ENCODE measurements around the gene NR3C2.
"Not testable (repeated sequence)": the region's sequence is repeated elsewhere in the genome, so short reads cannot be mapped to it uniquely, and the experiment has no call there.

NR3C2 gene

DNA sequence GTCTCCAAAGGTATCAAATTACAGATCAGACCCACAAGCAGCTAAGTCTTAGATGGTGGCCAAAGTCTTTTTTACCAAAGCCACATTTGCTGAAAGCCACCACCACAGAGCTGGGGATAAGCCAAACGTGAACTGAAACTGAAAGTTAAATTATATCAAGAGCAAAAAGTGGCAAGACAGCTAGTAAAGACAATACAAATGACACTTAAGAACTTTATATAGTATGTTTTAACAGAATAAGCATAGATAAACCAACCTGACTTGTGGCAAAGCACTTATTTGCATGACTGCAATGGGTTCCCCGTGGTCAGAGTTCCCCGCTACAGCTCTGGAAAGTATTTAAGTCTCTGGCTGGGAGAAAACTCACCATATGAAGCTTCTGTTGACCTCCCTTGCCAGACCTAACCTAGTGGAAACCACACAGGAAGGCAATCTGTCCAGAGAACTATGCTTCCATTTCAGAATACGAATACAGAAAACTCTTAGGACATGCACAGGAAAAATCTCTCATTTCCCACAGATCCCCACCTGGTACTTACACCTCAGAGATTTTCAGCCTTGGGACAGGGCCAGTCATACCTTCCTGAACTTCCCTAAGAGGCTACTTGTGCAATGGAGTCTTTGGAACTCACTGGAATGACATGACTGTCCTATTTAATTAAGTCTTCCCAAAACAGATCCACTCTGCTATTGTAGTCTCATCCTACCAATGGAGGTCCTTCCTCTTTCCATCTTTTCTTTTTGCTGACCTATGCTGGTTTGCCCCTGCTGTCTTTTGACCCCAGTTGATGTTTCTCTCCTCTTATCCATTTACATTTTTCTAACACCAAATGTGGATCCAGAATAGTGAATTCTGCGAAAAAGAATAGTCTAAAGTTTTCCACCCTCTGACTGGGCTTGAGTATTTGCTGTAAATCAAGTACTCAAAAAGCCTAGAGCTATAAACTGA lies 225.1 kb downstream of the NR3C2 start:
- DNase-seq (ENCODE audit: low read depth in 2 of 2) = no peak

DNA sequence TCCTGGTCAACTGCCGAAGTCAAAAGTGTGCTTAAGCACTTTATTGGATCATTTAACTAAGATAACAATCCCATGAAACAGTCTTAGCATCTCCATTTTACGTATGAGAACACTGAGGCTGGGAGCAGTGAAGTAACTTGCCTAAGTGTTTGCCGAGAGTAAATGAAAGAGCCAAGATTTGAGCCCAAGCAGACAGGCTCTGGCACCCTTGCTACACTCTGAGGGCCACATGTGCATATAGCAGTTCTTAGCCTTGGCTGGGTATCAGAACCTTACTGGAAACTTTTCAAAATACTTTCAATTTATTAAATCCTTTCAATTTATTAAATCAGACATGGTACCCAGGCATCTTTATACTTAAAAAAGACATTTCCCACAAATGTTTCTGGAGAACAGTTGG lies 225.9 kb downstream of the NR3C2 start:
- DNase-seq (ENCODE audit: low read depth in 2 of 2) = no peak

DNA sequence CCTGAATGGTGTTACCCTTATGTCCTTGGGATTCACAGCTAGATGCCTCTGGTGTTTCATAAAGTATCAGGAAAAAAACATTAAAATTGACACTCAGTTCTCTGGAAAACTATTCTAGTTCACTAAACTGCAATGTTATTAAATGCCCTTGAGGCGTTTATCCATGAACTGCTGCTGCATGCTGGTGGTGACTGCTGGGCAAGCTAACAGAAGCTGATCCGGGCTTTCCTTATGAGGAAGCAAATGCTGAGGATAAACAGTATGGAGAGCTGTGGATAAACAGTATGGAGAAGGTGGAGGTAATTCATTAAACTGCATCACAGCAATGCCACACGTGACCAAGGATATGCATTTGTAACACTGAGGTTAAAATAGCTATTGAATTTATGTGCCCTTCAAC lies 227.0 kb downstream of the NR3C2 start:
- no peak for DNase-seq (ENCODE audit: low read depth in 2 of 2)

DNA sequence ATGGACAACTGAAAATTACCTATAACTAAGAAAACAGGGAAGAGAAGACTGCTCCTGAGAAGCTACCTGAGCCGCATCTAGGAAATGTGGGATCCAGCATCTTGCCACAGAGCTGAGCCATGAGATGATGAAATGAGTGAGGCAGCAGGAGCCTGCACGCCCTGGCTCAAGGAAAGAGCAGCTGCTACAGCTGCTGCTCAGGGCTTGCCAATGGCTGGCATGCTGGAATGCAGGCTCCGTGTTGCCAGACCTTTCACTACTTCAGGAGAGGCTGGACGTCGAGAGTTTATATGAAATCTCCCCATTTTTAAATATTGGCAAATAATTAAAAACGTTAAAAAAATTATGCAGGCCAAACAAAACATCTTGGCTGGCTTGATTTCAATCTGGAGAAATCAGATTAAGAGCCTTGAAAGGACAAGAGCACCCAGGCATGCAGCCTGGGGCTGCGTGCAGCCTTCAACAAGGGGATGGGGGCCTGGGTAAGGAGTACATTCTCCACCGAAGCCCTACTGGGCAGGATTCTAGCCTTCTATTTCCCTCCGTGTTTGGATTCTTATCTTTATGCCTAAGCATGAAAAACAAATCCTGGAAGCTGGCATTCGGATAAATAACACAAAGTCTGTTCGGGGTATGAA lies 227.6 kb downstream of the NR3C2 start:
- DNase-seq (ENCODE audit: low read depth in 2 of 2) = no peak

DNA sequence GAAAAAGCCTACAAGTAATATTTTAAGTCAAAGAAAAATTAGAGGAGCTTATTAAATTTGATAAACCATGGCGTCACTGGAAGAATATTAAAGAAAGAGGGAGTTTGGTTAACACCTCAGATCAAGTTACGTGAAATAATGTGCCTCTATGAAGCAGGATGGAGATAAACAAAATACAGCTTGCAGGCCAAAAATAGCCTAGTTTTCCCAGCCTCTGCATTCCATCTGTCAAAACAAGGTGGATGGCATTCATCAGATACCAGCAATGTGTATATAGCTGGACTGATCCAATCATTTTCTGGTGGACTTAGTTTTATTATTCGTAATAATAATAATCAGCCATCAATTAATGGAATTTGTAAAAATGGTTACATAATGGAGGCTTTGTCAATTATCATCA lies 230.7 kb downstream of the NR3C2 start:
- DNase-seq (ENCODE audit: low read depth in 2 of 2) = no peak

DNA sequence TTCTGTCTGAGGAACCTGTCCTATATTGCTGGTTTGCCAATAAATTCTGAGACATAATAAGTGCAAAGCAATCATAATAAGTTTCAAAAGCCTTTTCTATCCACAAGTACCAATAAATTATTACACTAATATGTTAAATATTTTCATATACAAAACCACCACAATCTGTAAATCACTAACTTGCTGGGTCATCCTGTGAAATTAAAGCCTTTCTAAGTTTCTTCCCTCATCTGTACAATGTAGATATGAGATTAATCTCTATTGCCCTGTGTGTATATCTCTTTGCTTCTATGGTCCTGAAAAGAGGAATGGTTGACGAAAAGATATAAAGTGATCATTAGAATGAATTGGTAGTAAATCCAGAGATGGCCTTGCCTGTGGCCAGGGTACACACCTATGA lies 231.6 kb downstream of the NR3C2 start:
- no peak for DNase-seq (ENCODE audit: low read depth in 2 of 2)

DNA sequence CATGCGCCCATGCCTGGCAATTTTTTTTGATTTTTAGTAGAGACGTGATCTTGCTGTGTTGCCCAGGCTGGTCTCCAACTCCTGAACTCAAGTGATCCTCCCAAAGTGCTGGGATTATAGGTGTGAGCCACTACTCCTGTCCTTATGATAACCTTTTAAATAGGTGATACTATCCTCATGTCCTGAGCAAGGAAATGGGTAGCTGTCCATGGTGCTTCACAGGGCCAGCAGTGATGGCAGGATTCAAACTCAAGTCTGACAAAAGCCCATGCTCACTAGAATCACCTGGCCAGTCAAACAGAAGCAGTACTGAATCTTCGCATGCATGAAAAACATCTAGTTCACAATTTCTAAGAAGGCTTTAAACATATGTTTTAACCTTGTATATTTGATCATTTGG lies 235.1 kb downstream of the NR3C2 start:
- no peak for DNase-seq (ENCODE audit: low read depth in 2 of 2)

DNA sequence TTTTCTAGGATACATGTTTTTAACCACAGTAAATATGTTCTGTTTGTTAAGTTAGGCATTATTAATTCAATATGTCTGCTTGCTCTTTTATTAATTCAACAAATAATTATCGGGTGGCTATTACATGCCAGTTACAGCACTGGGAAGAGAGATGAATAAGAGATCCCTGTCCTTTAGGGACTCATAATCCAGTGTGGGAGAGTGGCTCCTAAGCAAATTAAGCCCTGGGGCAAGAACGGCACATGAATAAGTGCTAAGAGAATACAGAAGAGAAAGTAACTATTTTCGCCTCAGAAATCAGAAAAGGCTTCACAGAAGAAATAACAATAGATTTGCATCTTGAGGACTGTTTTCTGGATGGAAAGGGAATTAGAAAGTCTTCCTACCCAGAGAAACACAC lies 236.7 kb downstream of the NR3C2 start:
- DNase-seq (ENCODE audit: low read depth in 2 of 2) = no peak

DNA sequence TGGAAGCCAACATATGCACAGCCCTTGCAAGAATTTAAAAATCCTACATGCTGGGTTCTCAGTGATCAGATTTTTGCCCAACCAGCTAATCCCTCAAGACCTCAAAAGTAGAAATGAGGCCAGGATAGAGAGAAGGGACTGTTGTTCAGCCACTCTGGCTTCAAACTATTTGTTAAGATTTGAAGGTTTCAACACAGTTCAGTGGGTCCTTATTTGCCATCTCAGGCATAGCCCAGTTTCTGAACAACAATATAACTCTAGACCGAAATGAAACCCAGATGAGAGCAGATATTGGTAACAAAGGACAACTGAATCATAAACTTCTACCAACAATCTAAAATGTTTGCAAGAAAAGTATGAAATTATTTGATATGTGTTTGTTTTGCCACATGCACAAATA lies 237.3 kb downstream of the NR3C2 start:
- DNase-seq (ENCODE audit: low read depth in 2 of 2) = no peak

DNA sequence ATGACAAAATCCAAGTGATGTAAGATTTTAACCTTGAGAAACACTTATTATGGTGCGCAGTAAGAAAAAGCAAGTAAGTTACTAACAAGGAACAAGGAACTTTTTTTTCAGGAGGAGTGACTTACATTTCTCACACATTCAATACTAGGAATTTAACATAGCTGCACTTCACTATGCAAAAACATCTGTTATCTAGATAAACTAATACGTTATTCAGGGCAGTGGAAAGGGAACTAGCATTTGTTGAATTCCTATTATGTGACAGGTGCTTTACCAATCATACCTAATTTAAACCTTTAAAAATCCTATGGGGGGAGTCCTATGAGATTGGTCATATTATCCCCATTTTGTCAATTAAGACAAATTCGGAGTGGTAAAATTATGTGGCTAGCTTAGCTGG lies 238.0 kb downstream of the NR3C2 start:
- no peak for DNase-seq (ENCODE audit: low read depth in 2 of 2)

DNA sequence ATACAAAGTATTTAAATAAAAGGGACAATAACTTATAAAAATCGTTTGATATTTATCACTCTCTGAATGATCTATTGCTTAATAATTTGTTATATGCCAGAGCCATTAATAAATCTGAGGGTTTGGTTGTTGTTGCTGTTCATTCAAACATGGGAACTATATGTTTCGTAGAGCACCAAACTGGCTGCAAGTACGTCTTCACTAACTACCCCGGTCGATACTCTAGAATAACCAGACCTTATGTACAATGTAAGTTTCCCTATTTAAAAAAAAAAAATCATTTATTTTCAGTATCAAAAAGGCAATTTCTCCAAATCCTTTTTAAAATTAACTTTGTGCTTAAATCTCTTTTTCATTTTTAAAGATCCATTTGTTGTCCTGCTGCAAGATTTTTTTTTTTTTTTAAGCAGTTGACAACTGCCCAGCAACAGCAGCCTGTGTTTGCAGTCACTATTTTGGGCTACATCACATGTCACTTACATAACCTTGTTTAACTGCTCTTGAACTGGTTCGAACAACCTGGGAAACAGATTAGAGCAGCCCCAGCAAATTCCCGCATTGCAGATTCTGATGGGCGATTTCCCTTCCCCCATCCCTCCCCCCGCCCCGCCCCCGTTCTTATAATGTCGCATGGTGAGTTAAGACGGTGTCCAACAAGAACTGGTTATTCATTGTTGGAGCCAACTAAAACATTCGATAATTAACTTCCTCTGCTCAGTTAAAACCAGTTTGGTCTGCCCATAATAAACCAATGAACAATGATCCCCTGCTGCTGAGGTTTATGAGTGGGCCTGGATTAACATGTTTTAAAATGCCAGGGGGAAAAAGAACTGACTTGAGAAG lies 238.9 kb downstream of the NR3C2 start:
- no peak for DNase-seq (ENCODE audit: low read depth in 2 of 2)

DNA sequence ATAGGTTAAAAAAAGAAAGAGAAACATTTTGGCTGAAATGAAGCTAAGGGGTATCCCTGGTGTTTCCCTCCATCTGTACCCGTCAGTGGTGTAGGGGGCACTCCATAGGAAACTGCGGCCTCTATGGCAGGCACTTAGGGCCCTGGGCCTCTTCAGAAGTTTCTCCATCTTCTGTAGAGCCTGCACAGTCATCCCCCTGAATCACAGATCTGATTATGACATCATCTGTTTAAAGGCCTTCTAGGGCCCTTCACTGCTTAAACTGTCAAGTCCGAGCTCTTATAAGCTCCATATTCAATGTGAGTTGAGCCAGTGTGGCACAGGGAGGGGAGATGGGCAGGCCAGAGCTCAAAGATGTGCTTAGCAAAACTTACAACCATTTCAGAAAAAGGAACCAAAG lies 241.3 kb downstream of the NR3C2 start:
- no peak for DNase-seq (ENCODE audit: low read depth in 2 of 2)

DNA sequence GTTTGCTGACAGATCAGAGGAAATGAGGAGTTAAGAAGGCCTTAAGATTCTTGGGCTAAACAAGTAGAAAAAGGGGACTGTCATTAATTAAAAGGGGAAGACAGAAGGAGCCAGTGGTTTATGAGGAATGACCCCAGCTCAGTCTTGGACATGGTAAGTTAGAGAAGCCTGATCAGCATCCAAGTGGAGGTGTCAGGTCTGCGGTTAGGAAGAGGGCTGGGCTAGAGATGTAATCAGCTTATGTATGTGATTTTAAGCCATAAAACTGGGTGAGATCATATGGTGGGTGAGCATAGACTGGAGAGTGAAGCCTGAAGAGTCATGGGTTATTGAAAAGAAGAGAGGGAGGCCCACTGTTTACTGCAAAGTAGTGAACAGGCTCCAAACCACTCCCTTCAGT lies 246.1 kb downstream of the NR3C2 start:
- no peak for DNase-seq (ENCODE audit: low read depth in 2 of 2)

DNA sequence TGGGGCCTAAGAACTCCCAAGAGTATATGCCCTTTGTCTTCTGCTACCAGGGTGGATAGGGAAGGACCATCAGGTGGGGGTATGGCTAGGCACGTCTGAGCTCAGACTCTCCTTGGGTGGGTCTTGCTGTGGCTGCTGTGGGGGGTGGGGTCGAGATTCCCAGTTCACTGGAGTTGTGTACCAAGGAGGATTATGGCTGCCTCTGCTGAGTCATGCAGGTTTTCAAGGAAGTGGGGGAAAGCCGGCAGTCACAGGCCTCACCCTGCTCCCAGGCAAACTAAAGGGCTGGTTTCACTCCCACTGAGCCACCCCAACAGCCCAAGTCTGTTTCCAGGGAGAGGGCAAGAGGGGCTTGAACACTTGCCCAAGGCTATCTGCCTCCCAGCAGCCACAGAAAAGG lies 249.7 kb downstream of the NR3C2 start:
- DNase-seq (ENCODE audit: low read depth in 2 of 2) = no peak

DNA sequence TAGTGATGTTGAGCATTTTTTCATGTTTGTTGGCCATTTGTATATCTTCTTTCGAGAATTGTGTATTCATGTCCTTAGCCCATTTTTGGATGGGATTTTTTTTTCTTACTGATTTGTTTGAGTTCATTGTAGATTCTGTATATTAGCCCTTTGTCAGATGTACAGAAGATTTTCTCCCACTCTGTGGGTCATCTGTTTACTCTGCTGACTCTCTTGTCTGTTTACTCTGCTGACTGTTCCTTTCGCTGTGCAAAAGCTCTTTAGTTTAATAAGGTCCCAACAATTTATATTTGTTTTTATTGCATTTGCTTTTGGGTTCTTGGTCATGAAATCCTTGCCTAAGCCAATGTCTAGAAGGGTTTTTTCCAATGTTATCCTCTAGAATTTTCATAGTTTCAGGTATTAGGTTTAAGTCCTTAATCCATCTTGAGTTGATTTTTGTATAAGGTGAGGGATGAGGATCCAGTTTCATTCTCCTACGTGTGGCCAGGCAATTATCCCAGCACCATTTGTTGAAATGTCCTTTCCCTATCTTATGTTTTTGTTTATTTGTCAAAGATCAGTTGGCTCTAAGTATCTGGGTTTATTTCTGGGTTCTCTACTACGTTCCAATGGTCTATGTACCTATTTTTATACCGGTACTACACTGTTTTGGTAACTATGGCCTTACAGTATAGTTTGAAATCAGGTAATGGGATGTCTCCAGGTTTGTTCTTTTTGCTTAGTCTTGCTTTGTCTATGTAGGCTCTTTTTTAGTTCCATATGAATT lies 254.6 kb downstream of the NR3C2 start:
- not testable (repeated sequence) for DNase-seq (ENCODE audit: low read depth in 2 of 2)

DNA sequence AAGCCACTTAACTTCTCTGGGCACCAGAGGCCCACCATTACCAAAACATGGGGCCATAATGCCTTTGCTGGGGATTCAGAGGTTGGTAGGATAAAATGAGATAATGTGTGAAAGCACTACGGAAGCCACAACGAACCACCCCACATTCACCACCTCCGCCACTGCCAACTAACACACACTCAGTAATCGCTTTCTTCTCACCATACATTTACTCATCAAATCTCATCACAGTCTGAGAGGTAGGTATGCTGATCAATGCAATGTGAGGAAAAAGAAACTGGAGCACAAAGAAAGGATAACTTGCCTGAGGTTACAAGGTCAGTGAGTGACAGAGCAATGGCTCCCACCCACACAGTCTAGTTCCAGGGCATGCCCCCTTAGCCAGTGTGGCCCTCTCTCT lies 257.3 kb downstream of the NR3C2 start:
- DNase-seq (ENCODE audit: low read depth in 2 of 2) = no peak

DNA sequence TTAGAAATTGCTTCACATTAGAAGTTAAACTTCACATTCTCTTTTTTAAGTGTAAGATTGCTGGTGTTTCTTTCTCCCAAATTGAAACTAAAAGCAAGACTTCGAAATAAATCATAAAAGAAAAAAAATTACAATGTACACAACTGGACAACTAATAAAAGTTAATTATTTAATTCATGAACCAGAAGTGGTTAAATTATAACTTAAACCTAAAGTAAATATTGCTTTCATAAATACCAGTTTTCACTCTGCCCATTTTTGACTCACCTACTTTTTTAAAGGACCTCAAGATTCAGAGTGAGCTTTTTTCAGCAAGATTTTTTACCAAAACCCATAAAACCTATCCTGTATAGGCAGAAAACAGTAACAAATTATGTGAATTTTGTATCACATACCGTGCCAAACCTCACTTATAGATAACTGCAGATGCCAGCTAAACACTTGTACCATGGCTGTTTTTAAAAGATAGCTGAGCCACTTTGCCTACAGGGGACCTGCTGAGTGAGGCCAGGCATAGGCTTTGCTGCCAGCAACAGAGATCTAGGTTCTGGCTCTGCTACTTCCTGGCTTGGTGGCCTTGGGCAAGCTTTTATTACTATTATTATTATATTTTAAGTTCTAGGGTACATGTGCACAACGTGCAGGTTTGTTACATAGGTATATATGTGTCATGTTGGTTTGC lies 259.8 kb downstream of the NR3C2 start:
- no peak for DNase-seq (ENCODE audit: low read depth in 2 of 2)

DNA sequence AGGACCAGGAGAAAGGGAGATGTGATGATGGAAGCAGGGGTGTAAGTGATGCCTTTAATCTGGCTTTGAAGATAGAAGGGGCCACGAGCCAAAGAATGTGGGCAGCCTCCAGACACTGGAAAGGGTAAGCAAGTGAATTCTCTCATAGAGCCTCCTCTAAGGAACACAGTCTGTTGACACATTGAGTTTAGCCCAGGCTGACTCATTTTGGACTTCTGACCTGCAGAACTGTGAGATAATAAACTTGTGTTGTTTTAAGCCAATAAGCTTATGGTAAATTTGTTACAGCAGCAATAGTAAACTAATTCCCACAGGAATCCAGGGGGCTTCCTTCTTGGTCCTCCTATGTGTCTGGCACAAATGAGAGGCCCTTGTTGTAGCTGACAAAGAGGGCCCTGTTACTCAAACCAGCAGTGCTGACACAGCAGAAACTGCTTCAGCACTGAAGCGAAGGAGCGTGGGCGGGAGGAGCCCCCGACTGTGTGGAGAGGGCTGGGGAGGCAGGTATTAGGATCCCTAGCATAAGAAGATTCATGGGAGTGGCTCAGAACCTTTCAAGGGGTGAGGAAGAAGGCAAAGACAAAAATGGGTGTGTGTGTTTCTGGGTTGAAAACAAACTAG lies 268.7 kb downstream of the NR3C2 start:
- DNase-seq (ENCODE audit: low read depth in 2 of 2) = no peak

DNA sequence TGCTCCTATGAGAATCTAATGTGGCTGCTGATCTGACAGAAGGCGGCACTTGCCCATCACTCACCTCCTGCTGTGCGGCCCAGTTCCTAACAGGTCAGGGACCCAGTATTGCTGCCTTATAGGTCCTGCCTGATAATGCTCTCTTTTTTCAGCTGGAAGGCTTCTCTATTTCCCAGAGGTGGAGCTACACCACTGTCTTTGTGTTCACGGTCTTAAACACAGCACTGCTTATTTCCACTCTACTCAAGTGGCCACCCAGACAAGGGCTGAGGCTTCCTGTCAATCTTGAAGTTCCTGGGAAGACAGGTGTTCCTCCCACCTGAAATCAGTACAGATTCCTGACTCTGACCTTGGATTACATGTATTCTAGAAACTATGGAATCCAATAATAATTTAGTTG lies 270.6 kb downstream of the NR3C2 start:
- no peak for DNase-seq (ENCODE audit: low read depth in 2 of 2)

All from stimulated activated CD8-positive, alpha-beta memory T cell treated with anti-CD3 and anti-CD28 coated beads, Interleukin-2, amount 100 ng/mL, for 48 hours (primary cell).